ENCODE data around the gene ELAC2. TPM values are rescaled to one million over a fixed set of nuclear protein-coding genes. Genes with fewer than 3 reads are reported as not detected.

ELAC2 gene
- total and polyA plus RNA-seq, 10 of the 15 experiments (the other 5 are each of a cell fraction or from before 2014, with no cell fraction given) = 5.1 to 146 (median 79.4) TPM

GRCh38 chr17:13025687-13026086, 7.9 kb upstream of the ELAC2 start (continued):
- TF ChIP-seq BCLAF1 (IDR thresholded peaks at IDR 0.05) (no peak), BCL3 (IDR thresholded peaks at IDR 0.05; ENCODE audit: borderline replicate concordance, insufficient read depth, low read depth, low read length, poor library complexity, severe bottlenecking) (no peak), SUPT20H (IDR thresholded peaks at IDR 0.05; ENCODE audit: borderline replicate concordance, control insufficient read depth, low read depth, low read length) (no peak), IKZF2 (IDR thresholded peaks at IDR 0.05) (no peak), LARP7 (IDR thresholded peaks at IDR 0.05) (no peak), RELA (IDR thresholded peaks at IDR 0.05; ENCODE audit: borderline replicate concordance, partially characterized antibody) (no peak), ZSCAN29 (IDR thresholded peaks at IDR 0.05) (no peak), MTA3 (IDR thresholded peaks at IDR 0.05; ENCODE audit: borderline replicate concordance, low read length) (no peak), STAT3 (IDR thresholded peaks at IDR 0.05; ENCODE audit: low read depth, low read length) (no peak), PML (IDR thresholded peaks at IDR 0.05; ENCODE audit: low read length) (no peak)

DNA sequence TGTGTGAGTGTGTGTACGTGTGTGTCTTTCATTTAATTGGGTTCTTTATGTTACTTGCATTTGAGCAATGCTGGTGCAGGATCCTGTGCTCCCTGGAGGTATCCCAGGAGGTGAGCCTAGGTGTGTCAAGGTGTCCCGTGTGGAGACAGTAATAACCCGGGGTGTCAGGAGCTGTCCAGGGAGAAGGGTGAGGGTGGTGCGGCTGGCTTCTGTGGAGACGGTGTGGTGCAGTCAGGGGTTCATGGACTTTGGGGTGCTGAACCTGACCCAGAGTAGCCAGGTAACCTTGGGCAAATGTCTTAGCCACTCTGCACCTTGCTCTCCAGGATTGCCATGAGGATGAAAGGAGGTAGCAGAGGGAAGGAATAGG, 7.4 kb upstream of the ELAC2 start:
- Histone ChIP-seq H3K4me1 (ENCODE audit: control insufficient read depth, insufficient read depth, low read length) (no peaks in the 10 kb centered on the region), H3K79me2 (ENCODE audit: control insufficient read depth, insufficient read depth, low read length) (no peaks in the 10 kb centered on the region), H3K9ac (ENCODE audit: control insufficient read depth, insufficient read depth, low read length) (no peak overlapping the region), H3K9me3 (replicated peaks; ENCODE audit: control insufficient read depth, insufficient read depth, low read length) (no peaks in the 10 kb centered on the region), H3K4me2 (ENCODE audit: control insufficient read depth, insufficient read depth) (no peak overlapping the region), H3K36me3 (ENCODE audit: control insufficient read depth in 2 of 2, insufficient read depth in 2 of 2, low read length in 1 of 2) (no peaks in the 10 kb centered on the region), H3K27ac (ENCODE audit: control insufficient read depth, insufficient read depth) (no peak overlapping the region), H4K20me1 (ENCODE audit: control insufficient read depth, insufficient read depth) (no peaks in the 10 kb centered on the region), H3K27me3 (replicated peaks in 1 of 2; ENCODE audit: control insufficient read depth in 2 of 2, insufficient read depth in 2 of 2, low read length in 1 of 2) (no peaks in the 10 kb centered on the region; a peak in 1 of 4 replicates), H3K4me3 (no peak overlapping the region), H2AFZ (ENCODE audit: control insufficient read depth, low read depth, low read length) (no peak overlapping the region)
- DNase-seq (ENCODE audit: low read depth, low spot score) (no peak), ATAC-seq (no peak), FAIRE-seq (no peak)
- in situ Hi-C loops (cut with MboI) = no loop called here
- ChIA-PET SMC1A (ENCODE audit: uncharacterized antibody, unreplicated experiment) (no interaction called here), CTCF (no interaction called here), RAD21 (ENCODE audit: unreplicated experiment) (no interaction called here), POLR2A (no interaction called here)
- intact Hi-C loops (cut with micrococcal nuclease; ENCODE audit: unreplicated experiment) = no loop called here
- no TSS peak for BruUV-seq (replicated peaks)
- 45% methylated on average over 4 of the region's 5 CpGs for WGBS (ENCODE audit: insufficient coverage, insufficient replicate concordance, low lambda C conversion rate, missing lambda C conversion rate)
- no peak for TF ChIP-seq EP300 (IDR thresholded peaks at IDR 0.05; ENCODE audit: borderline replicate concordance in 1 of 2, control insufficient read depth in 1 of 2, low read depth in 2 of 2, low read length in 2 of 2)
- no peak for TF ChIP-seq HDAC2 (IDR thresholded peaks at IDR 0.05)
- no peak for TF ChIP-seq JUND (IDR thresholded peaks at IDR 0.05; ENCODE audit: low read depth, low read length)
- TF ChIP-seq CHD1 (IDR thresholded peaks at IDR 0.05; ENCODE audit: low read depth, low read length) = no peak
- TF ChIP-seq NFIC (IDR thresholded peaks at IDR 0.05; ENCODE audit: low read depth, low read length) = no peak
- TF ChIP-seq, protein P1, sequence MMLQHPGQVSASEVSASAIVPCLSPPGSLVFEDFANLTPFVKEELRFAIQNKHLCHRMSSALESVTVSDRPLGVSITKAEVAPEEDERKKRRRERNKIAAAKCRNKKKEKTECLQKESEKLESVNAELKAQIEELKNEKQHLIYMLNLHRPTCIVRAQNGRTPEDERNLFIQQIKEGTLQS (IDR thresholded peaks at IDR 0.05; ENCODE audit: borderline replicate concordance, extremely low read depth, low read depth, low read length) = no peak
- TF ChIP-seq BCLAF1 (IDR thresholded peaks at IDR 0.05) = no peak

Data from GM12878 (cell line).